Stimulated activated CD4-positive, alpha-beta T cell treated with anti-CD3 and anti-CD28 coated beads, Interleukin-1b, Interleukin-23, amount 100 ng/mL, for 24 hours (primary cell): Measurements from ENCODE around the gene SLC49A4.

Experiments
- DNase-seq, 4 experiments: peaks; one replicate each; pipeline ENCODE4 v3.0.0-alpha.2; 2020; ENCODE audit warnings: low read depth in 4 of 4, low spot score in 1 of 4

Gene SLC49A4

DNA sequence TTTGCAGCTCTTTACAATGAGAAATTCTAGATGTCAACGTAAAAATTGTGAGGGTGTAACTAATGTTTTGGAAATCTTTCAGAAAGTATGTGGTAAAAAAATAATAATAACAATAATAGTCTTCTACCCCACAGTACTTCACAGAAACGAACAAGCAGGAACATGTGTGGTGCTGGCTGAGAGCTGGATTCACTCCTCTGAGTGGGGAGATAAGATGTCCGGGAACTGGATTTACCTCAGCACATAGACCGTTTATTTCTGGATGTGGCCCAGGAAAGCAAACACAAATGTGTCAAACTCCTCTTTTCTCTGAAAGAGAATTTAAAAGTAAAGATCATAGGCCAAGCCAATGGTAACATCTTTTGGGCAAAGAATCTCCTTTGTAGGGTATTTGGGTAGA is 103.4 kb downstream of the SLC49A4 start:
- DNase-seq = no peak

DNA sequence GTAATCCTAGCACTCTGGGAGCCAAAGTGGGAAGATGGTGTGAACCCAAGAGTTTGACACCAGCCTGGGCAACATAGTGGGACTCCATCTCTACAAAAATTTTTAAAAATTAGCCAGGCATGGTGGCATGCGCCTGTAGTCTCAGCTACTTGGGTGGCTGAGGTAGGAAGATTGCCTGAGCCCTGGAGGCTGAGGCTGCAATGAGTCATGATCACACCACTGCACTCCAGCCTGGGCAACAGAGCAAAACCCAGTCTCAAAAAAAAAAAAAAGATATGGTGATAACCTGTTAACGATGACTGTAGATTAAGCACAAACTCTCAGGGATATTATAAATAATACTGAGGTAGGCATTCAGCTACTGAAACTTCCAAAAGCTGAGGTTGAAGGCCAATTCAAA is 107.5 kb downstream of the SLC49A4 start:
- DNase-seq = no peak

DNA sequence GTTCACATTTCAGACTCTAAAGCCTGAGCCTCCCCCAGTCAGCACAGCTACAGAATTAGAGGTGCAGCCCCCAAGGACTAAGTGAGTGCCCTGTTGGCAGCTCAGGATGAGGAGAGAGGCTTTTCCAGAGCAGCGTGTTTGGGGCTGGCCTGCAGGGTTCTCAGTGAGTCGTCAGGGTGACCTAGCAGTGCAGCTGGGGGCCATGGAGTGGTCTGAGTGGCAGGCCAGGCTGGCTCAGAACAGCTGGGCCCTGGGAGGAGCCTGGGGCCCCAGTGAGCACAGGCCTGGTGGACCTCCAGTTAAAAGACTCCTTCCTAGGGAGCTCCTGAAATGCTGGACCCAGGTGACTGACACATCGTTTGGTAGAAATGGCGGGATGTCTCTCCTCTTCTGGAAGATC is 108.3 kb downstream of the SLC49A4 start:
- no peak for DNase-seq

DNA sequence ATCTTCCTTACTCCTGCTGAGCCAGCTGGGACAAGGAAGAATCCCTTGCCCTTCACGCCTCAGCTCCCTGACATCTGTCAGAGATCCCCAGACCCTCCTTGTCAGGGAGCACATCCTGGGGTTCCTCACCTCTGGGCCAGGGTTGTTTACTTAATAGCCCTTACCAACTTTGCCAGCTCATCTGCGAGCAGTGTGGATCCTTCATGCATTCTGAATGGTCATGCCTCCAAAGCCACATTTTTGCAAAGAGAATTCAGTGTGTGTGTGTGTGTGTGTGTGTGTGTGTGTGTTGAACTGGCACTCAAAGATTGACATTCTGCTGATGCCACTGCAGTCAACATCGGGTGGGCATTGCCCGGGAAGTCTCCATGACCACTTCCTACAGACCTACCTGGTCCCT is 112.6 kb downstream of the SLC49A4 start:
- no peak for DNase-seq

DNA sequence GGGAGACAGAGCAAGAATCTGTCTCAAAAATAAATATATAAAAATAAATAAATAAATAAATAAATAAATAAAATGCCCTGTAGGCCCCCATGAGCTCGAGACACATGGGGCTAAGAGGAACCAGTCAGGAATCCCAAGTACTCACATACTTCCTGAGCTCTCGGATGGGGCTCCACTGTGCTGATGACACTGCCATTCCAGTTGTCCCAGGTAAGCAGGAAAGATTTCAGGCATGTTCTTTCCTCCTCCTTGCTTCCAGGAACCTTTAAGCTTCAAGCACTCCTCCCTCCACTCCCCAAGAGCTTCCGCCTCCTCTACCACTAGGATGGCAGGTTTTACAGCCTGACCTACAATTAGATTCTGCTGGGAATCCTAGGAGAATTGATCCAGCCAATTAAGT is 113.4 kb downstream of the SLC49A4 start:
- DNase-seq = no peak

DNA sequence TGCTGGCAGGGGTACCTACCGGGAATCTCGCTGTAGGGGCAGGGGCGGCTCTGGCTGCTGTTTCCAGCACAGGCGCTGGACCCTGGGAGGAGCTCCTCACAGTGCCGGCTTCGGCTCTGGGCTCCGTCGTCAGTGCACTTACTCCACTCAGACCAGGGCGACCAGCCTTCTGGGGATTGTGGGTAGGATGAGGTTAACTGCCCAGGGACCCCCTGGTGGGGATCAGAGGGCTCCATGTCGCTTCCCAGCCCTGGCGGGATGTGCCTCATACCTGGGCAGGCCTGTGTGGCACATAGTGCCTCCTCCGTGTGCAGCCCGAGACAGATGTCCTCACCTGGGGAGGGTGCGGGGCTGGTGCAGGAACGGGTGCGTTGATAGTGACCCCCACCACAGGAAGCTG is 117.0 kb downstream of the SLC49A4 start:
- no peak for DNase-seq

DNA sequence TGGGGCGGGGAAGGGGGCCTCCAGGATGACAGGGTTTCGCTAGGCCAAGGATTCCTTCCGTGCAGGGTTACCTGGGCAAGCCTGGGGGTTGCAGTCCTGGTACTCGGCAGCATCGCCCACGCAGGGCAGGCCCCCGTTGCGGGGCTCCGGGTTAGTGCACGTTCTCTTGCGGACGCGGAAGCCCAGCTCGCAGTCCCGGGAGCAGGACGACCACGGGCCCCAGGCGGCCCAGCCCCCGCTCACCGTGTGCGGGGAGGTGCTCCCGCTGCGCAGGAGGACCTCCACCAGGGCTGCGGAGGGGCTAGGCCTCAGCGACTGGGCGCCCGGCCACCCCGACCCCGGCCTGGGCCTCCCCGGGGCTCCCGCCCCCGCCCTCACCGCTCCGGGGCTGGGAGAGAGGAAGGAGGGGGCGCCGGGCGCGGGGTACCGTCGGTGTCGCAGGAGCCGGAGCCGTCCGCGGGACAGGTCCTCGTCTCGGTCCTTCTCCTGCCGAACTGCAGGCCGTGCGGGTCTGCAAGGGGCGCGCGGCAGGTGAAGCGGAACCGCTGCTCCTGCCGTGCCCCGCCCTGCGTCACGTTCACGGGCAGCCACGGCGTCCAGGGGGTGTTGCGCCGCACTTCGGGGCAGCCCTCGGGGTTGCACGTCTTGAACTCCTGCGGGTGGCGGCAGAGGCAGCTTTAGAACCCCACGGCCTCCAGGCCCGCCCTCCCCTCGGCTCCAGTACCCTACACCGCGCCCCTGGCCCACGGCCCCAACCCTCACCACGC is 118.1 kb downstream of the SLC49A4 start:
- DNase-seq = no peak

DNA sequence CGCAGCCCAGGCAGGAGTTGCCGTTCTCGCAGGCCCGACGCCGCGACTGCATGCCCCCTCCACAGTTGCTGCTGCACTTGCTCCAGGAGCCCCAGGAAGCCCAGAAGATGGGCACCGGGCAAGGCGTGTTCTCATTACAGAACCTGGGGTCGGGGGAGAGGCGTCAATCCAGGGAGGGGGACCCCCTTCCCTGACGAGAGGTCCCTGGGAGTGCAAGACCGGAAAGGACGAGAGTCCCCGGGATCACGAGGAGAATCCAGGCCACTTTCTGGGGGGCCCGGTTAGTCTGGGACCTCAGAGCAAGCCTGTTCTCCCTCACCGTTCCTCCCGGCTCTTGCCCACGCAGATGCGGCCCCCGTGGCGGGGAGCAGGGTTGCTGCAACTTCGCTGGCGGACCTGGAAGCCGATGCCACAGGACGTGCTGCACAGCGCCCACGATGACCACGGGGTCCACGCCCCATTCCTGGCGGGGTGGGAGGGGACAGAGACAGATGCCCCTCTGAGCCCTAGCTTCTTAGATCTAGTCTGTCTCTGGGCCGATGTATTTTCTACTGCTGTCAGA is 118.8 kb downstream of the SLC49A4 start:
- DNase-seq = no peak

DNA sequence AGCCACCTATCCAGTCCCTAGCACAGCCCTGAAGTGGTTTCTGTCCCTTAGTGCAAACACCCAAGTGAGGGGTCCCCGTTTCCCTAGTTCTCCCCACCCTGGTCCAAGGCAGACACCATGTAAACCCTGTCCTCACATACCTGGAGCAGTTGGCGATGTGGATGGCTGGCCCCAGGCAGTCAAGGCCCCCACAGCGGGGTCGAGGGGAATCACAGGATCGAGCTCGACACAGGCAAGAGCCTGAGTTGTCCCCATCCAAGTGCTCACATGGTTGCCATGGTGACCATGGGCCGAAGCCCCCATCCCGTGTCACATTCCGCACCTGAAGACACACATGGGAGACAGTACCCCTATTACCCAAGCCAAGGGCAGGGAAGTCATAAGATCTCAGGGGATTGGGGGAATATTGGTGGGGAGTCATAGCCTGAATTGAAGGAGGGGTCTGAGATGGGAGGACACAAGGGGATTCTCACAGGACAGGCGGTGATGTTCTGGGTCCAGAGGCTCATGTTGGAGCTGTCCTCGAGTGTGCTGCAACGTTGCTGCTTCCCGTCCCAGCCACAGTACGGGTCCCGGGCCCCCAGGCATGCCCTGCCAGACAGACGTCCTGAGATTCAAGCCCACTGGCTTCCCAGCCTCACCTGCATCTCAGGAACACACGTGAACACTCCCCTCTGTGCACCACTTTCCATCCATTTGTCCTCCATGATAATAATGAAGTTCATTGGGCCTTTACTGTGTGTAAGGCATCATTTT is 120.6 kb downstream of the SLC49A4 start:
- no peak for DNase-seq

DNA sequence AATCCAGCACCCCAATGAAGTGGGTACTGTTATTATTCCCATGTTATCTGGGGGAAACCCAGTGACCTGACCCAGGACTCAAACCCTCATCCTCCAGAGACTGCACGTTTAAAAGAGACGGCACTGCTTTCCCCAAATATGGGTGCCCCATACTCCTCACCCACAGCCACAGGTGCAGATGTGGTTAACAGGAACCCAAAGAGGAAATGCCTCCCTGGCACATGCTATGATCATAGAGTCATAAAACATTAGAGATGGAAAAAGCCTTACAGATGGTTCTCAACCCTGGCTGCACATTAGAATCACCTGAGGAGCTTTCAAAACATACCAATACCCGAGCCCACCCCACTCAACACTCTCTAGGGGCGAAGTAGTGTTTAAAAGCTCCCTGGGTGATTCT is 121.2 kb downstream of the SLC49A4 start:
- DNase-seq = no peak

DNA sequence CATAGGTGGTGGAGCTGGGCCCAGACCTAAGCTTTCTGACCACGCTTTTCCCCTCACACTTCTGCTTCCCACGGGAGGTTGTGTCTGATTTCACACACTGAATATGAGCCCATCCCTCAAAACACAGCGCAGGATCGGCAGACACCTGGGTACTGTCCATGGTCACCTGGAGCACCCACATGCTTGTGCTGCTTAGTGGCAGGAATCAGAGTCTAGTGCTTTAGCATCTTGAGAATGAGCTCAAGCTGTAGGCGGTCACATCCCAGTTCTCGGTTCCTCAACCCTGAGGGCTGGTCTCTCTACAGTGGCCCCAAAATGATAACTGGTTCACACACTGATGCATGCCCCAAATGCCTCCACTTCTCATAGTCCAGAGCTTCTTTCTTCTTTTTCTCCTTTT is 121.7 kb downstream of the SLC49A4 start:
- no peak for DNase-seq

DNA sequence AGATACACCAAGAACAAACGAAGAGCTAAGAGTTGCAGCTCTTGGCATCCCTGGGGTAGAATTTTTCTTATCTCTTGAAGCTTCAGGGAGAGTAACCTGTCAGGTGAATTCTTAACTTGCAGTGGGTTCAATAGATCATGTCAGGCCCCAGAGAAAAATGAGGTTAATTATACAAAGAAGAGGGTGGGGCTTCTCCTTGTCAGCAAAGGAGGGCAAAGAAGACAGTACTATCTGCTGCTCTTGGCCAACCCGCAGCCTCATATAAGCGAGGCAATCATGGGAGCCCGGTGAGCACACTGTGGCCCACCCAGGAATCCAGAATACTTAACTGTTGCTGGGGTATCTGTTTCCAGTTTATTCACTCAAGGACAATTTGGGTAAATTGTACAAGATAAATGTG is 122.5 kb downstream of the SLC49A4 start:
- no peak for DNase-seq

DNA sequence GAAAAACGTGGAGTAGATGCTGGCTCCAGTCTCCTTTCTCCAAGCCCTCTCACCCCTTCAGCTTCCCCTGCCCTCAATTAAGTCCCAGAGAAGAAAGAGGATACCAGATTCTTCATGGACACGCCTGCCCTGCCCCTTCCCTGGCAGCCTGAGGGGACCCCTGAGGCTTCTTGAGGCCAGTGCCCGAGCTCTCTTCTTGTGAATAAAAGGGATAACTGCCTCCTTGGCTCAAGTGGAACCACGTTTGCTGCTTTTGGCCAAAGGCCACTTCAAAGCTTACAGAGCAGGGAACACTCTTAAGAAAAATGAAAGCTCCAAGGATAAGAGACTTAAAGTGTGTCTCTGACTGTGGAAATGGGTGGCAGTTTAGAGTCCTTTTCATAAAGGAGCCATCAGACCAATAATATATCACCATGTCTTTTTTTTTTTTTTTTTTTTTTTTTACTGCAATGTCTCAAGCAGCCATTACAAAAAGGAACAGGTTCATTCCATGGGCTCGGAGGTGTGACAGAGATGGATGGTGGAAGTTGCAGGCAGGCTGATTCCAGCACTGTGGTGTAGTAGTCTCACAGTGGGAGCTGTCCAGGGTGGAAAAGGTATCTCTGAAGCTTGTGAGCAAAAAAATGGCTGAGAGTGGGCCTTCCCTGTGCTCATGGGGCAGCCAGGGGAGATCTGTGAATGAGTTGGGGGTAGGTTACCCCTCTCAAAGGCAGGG is 123.9 kb downstream of the SLC49A4 start:
- no peak for DNase-seq

DNA sequence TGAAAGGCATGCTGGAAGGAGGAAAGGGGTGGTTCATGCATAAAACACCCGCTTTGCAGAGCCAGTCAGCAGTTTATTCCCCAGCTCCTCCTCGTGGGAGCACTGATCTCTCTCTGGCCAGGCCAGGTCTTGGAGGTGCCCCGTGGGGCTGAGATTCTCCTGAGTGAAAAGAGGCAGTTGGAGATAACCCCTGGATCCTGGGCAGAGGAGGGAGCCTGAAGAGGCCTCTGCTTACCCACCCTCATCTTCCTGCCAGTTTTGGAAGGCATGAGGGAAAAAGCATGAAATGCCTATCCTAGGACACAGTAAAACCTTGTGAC is 124.4 kb downstream of the SLC49A4 start:
- DNase-seq = no peak

DNA sequence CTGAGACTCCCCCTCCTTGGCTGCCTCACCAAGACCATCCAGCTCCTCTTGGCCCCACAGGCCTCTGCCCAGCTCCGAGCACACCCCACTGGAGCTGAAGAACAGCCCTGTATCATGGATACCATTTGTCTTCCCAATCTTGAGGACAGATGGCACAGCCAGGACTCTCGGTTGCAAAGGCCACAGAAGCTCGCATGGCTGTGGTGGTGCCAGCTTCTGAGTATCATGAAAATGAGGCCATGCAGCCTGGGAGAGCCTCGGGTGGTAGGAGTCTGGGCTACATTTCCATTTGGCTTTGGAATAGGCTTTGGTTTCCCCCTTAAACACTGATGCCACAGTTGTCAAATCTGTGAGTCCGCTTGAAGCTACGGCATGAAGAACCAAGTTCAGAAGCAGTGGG is 126.1 kb downstream of the SLC49A4 start:
- DNase-seq = no peak

DNA sequence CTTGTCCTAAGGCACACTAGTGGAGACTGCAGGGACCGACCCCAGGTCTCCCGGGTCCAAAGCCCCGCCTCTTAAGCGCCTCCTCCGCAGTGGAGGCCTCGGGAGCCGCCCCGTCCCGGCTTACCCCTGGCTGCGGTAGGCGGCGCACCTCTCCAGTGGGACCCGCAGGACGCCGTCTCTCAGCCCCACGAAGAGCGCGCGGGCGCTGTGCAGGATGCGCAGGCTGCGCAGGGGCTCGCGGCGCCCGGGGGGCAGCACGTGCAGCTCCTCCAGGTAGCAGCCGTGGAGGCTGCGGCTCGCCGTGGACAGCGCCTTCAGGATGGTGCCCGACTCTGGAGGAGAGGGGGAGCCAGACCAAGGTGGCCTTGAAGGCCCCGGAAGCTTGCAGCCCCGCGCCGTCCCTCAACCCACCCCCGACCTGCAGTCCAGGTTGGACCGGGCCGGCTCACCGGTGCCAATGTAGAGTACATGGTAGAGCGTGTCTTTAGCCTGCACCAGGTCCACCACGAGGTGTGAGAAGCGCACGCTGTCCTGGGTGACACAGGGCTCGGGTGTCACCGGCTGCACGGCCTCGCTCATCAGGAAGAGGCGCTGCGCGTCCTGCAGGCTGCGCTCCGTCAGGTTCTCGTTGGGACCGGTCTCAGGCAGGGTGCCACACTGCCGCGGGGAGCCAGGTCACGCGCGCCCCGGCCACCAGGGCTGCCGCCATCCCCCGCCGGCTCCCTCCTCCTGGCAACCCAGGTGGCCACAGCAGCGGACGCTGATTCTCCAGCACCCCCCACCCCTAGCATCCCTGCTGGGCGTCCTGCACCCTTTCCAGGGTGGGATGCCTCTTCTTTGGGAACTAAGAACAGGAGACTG is 127.2 kb downstream of the SLC49A4 start:
- peak in 1 of 4 experiments; percentile 27 for DNase-seq

DNA sequence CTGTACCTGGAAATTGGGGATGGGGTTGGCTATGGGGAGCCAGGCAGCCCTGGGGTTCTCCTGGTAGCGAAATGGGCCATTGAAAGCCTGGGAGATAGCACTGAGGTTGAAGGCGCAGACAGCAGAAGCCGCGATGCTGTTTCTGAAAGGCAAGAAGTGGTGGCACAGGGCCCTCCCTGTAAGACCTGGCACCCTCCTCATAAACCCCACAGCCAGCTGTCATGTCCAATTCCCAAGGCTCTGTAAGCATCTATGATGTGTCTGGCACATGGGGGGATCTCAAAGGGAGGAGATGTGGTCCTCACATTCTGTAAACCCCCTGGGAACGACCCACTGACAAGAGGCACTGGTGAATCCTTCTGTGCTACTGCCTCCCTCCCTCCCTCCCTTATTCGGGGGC is 128.7 kb downstream of the SLC49A4 start:
- DNase-seq = no peak

DNA sequence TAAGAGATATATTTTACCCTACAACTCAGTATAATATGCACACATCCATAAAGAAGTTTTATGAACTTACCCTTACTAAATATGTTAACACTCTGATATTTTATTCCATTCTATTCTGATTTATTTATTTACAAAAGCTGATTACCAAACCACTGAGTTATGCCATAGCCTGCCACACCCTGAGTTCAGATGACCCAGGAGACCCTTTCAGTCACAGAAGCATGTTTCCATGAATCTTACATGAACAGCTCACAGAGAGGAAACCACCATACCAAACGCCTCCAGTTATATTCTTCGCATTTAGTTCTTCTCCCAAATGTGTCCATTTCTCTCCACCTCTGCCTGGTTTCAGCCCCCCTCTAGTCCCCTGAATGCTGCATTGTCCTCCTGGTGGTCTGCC is 129.2 kb downstream of the SLC49A4 start:
- DNase-seq = no peak

DNA sequence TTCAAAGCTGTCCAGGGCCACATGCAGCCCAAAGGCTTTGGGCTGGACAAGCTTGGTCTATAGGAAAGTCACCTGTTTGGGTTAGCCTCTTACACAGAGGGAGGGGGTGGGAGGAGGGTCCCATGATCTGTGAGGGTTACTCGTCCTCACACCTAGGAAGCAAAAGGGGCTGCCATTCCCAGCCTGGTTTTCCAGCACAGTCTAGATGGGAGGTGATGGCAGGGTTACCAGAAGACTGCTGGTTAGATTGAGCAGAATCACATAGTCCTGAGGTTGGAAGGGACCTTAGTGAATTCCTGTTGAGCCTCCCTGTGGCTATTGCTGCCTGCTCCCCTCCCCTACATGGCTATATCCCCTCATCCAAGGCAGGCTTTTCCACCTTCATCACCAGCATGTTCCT is 130.9 kb downstream of the SLC49A4 start:
- no peak for DNase-seq

DNA sequence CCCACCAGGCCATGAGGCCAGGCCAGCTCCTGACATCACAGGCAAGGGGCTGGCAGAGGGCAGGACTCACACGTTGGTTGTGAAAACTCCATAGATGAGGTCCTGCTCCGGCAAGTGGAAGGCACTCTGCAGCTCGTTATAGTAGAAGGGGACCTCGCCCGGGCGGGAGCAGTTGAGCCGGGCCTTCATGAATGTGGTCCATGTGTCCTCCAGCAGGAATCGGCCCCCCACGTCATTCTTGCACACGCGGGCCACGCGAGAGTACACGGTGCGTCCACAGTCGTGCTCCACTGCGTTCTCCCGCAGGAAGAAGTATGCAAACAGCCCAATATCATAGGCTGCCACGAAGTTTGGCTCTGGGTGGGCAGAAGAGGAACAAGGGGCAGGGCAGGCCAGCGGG is 131.5 kb downstream of the SLC49A4 start:
- DNase-seq = no peak

DNA sequence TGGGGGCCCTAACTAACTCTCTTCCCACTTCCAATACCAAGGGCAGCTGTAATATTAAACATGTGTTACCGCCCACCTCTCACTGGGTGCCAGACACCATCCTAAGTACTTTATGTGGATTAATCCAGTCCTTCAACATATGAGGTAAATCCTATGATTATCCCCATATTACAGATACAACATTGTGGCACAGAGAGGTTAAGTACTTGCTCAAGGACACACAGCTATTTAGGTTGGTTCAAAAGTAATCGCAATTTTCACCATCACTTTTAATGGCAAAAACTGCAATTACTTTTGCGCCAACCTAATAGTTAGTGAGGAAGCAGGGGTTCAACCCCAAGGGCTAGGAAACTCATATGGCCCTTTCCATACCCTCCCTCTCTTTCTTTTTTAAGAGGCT is 131.9 kb downstream of the SLC49A4 start:
- no peak for DNase-seq
